Measurements from ENCODE around the gene TSC2. TPM values are rescaled to one million over a fixed set of nuclear protein-coding genes. Genes with fewer than 3 reads are reported as not detected.

Gene TSC2
- polyA plus RNA-seq, 3 donors, result 11.7 to 95.1 (median 20.8) TPM

DNA sequence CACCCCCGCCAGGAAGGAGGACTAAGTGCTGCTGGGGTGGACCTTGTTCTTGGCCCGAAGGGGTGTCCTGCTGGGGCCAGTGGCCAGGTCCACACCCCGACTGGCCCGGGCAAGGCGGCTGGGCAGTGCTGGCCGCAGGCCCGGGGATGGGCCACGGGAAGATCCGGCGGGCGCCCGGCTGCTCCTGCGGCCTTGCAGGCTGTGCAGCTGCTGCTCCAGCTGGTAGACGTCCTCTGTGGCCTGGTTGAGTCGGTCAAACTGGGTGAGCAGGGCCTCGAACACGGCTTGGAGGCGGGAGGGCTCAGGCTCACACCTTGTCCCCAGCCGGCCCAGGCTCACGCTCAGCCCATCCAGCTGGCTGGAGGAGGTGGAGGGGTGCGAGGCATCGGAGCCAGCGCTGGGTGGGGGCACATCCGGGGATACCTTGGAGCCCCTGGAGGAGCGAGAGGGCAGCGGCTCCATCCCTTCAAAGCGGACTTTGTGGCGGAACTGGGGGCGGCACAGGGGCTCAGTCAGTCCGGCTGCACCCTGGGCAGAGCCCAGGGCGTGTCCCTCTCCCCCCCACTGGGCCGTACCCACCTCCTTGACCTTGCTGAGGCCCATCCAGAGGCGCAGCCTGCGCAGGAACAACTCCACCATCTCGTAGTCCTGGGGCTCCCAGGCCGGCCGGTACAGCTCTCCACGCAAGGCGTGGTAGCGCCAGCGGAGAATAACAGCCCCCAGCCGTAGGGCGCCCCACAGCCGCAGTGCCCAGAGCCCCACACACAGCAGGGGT, 42.1 kb downstream of the TSC2 start:
- no peak overlapping the region for H3K27ac Mint-ChIP-seq
- intact Hi-C loops (cut with micrococcal nuclease), result no loop called here
- WGBS (ENCODE audit: insufficient coverage), result 95% methylated on average over 38 of the region's 44 CpGs
- no peaks in the 10 kb centered on the region for H3K79me2 ChIP-seq (ENCODE audit: insufficient read depth, low read length)
- no peaks in the 10 kb centered on the region for H3K27me3 Mint-ChIP-seq (ENCODE audit: low read depth in 3 of 3)
- no peak overlapping the region for H3K27ac ChIP-seq (ENCODE audit: low read depth in 1 of 2, low read length in 2 of 2)
- H3K9ac ChIP-seq (ENCODE audit: insufficient read depth, low read length, poor library complexity, severe bottlenecking), result no peak overlapping the region
- TF ChIP-seq, protein P1, sequence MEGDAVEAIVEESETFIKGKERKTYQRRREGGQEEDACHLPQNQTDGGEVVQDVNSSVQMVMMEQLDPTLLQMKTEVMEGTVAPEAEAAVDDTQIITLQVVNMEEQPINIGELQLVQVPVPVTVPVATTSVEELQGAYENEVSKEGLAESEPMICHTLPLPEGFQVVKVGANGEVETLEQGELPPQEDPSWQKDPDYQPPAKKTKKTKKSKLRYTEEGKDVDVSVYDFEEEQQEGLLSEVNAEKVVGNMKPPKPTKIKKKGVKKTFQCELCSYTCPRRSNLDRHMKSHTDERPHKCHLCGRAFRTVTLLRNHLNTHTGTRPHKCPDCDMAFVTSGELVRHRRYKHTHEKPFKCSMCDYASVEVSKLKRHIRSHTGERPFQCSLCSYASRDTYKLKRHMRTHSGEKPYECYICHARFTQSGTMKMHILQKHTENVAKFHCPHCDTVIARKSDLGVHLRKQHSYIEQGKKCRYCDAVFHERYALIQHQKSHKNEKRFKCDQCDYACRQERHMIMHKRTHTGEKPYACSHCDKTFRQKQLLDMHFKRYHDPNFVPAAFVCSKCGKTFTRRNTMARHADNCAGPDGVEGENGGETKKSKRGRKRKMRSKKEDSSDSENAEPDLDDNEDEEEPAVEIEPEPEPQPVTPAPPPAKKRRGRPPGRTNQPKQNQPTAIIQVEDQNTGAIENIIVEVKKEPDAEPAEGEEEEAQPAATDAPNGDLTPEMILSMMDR (IDR thresholded peaks at IDR 0.05), result no peak
- DNase-seq, result no peak
- H3K4me2 ChIP-seq (replicated peaks; ENCODE audit: extremely low read depth, low read length, poor library complexity, severe bottlenecking), result no peak overlapping the region
- peaks cover 28 to 66% of the 10 kb centered on the region in 2 donors for H3K36me3 Mint-ChIP-seq
- peaks cover 0 to 2% (median 0%) of the 10 kb centered on the region in 7 donors for H3K9me3 Mint-ChIP-seq
- H3K9me3 ChIP-seq (replicated peaks in 1 of 2; ENCODE audit: control insufficient read depth in 1 of 2, insufficient read depth in 1 of 2, low read length in 2 of 2), result no peaks in the 10 kb centered on the region
- H3K36me3 ChIP-seq (replicated peaks in 1 of 2; ENCODE audit: control insufficient read depth in 1 of 2, insufficient read depth in 2 of 2, low read length in 2 of 2), result peaks cover 58 to 61% of the 10 kb centered on the region in 2 donors
- no peak overlapping the region for H3K4me3 ChIP-seq (replicated peaks in 1 of 3; ENCODE audit: low read depth in 2 of 3, low read length in 3 of 3)
- no peaks in the 10 kb centered on the region for H3K4me1 ChIP-seq (ENCODE audit: control insufficient read depth in 1 of 2, insufficient read depth in 2 of 2, low read length in 2 of 2)
- no peak overlapping the region for H3K4me3 Mint-ChIP-seq
- H2AFZ ChIP-seq (ENCODE audit: insufficient read depth, low read depth, low read length, poor library complexity, severe bottlenecking), result no peak overlapping the region
- H4K20me1 ChIP-seq (ENCODE audit: insufficient read depth, low read length), result no peaks in the 10 kb centered on the region
- H3K27me3 ChIP-seq (ENCODE audit: control insufficient read depth in 2 of 2, insufficient read depth in 2 of 2, low read length in 2 of 2), result no peaks in the 10 kb centered on the region
- no peaks in the 10 kb centered on the region for H3K4me1 Mint-ChIP-seq

DNA sequence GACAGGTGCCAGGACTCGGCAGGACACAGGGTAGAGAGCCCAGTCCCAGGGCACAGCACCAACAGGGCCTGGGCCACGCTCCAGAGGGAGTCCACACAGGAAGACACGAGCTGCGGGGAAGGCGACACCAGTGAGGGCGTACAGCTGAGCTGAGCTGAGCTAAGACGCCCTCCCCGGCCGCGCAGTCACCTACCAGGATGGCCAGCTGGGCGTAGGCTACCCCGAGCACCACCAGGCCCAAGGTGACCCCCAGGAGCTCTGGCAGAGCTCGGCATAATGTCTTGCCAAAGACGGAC, 42.6 kb downstream of the TSC2 start:
- no peak for DNase-seq
- H3K36me3 Mint-ChIP-seq, result peaks cover 28 to 64% of the 10 kb centered on the region in 2 donors
- Histone ChIP-seq H3K79me2 (ENCODE audit: insufficient read depth, low read length) (no peaks in the 10 kb centered on the region), H3K36me3 (replicated peaks in 1 of 2; ENCODE audit: control insufficient read depth in 1 of 2, insufficient read depth in 2 of 2, low read length in 2 of 2) (peaks cover 53 to 57% of the 10 kb centered on the region in 2 donors), H3K4me2 (replicated peaks; ENCODE audit: extremely low read depth, low read length, poor library complexity, severe bottlenecking) (no peak overlapping the region), H3K27ac (ENCODE audit: low read depth in 1 of 2, low read length in 2 of 2) (no peak overlapping the region), H3K9me3 (replicated peaks in 1 of 2; ENCODE audit: control insufficient read depth in 1 of 2, insufficient read depth in 1 of 2, low read length in 2 of 2) (no peaks in the 10 kb centered on the region), H3K4me1 (ENCODE audit: control insufficient read depth in 1 of 2, insufficient read depth in 2 of 2, low read length in 2 of 2) (no peaks in the 10 kb centered on the region), H2AFZ (ENCODE audit: insufficient read depth, low read depth, low read length, poor library complexity, severe bottlenecking) (no peak overlapping the region), H3K9ac (ENCODE audit: insufficient read depth, low read length, poor library complexity, severe bottlenecking) (no peak overlapping the region), H3K27me3 (ENCODE audit: control insufficient read depth in 2 of 2, insufficient read depth in 2 of 2, low read length in 2 of 2) (no peaks in the 10 kb centered on the region), H4K20me1 (ENCODE audit: insufficient read depth, low read length) (no peaks in the 10 kb centered on the region), H3K4me3 (replicated peaks in 1 of 3; ENCODE audit: low read depth in 2 of 3, low read length in 3 of 3) (no peak overlapping the region)
- H3K27me3 Mint-ChIP-seq (ENCODE audit: low read depth in 3 of 3), result no peaks in the 10 kb centered on the region
- no peaks in the 10 kb centered on the region for H3K4me1 Mint-ChIP-seq
- peaks cover 0 to 2% (median 0%) of the 10 kb centered on the region in 7 donors for H3K9me3 Mint-ChIP-seq
- H3K4me3 Mint-ChIP-seq, result no peak overlapping the region
- 97% methylated on average over 14 of the region's 14 CpGs for WGBS (ENCODE audit: insufficient coverage)
- intact Hi-C loops (cut with micrococcal nuclease), result no loop called here
- no peak overlapping the region for H3K27ac Mint-ChIP-seq
- TF ChIP-seq, protein P1 (IDR thresholded peaks at IDR 0.05), result no peak

Data from CD14-positive monocyte (primary cell).